NCI-H2029 (cell line): ENCODE measurements around the gene NAV2.
"Not testable (repeated sequence)": the region's sequence is repeated elsewhere in the genome, so short reads cannot be mapped to it uniquely, and the experiment has no call there.

Source experiments
- DNase-seq: peaks from one replicate; lab custom pipeline; 2025; lab: John Stamatoyannopoulos, UW

Gene NAV2

DNA sequence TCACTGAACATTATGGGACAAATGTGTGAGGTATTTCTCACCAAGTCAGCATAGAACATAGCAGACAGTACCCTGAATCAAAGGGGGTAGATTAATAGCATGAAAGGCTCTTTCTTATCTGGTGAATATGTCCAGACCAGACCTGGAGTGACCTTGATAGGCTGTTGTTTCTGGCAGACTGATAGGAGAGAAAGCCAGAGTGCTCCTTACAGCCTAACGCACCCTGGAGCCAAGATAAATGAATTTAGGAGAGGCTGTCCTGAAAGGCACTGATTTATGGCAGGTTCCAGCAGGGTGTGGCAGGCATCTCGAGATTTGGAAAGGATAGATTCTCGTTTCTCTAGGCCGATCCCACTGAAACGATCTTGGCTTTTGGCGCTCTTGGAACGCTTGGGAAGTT is 243.0 kb downstream of the NAV2 start:
- DNase-seq, result no peak

DNA sequence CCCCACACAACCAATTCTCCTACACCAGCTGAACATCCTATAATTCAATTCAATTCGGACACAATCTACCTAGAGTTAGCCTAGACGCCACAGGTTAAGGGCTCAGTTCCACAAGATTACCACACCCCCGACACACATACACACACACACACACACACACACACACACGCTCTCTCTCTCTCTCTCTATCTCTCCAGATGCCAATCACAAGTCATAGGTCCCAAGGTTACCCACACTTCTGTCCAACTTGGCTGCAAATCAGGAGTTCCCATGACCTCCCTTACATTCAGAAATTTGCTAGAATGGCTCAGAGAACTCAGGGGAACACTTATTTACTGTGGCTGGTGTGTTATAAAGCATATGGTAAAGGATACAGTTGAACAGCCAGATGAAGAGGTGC is 243.6 kb downstream of the NAV2 start:
- DNase-seq, result no peak

DNA sequence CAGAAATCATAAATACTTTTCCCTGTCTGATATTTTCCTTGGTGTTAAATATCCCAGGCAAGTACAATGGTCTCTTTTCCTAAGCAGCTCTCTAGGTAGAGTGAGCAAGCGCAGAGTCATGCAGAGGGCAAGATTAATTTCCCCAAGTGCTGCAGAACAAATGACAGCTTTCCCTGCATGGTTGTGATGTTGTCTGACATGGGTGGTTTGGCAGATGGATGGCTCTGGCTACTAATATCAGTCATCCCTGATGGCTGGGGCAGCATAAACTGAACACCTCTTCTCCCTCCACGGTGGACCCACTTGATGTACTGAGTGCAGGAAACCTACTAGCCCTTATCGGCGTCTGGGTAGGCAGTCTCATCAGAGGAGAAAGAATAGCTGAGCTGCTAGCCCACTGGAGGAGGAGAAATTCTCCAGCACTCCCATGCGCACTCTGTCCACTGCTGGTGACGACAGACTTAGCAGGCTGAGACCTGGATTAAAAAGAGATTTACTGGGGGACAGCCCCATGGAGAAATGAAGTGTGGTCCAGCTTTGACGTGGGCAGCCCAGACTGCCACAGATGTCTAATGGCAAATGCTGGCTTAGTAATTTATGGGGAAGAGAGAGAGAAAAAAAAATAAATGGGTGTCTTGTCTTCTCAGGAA is 244.8 kb downstream of the NAV2 start:
- no peak for DNase-seq

DNA sequence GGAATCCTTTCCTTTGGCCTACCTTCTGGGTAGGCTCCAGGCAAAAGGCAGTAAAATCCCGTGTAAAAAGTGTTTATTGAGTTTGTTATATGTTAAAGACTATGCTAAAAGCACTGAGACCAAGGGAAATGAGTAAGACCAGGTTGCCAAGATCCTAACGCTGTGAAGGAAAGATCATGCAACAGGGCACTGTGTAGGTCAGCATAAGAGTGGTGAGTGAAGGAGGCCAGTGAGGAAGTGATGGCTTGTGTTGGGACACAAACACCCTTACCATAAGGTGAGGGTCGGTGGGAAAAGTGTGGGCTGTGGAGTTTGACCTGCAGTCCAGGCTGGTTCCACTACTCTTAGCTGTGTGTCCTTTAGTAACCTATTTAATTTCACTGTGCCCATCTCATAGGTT is 245.6 kb downstream of the NAV2 start:
- DNase-seq, result no peak

DNA sequence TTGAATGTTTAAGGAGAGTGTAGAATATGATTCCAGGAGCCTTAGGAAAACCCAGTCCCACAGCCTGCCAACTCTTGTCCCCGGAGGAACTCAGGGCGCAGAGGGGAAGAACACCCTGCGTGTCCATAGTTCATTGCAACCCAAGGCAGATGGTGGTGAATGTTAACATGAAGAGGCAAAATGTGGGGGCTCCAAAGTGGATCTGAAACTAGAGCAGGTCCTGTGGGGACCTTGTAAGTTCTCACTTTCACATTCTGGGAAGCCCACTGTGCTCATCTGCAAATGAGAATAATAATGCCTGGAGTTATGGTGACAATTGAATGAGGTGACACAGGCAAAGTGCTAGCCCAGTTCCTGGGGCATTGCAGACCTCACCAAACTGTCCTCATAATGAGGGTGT is 246.6 kb downstream of the NAV2 start:
- no peak for DNase-seq

DNA sequence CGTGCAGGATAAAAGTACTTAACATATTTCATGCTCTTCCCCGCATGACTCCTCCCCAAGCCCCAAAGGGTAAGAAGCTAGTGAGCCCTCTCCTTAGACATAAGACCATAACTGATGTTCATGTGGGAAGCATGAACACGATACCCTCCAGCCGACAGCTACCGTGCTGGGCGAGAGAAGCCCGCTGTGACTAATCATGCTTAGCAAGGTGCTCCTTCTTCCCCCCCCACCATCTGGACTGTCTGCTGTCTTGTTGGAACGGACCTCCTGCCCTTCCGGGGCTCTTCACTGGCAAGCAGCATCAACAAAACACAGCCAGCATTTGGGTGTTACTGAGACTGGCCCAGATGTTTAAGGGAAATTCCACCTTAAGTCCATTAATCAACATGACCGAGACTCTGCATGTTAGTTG is 247.0 kb downstream of the NAV2 start:
- no peak for DNase-seq

DNA sequence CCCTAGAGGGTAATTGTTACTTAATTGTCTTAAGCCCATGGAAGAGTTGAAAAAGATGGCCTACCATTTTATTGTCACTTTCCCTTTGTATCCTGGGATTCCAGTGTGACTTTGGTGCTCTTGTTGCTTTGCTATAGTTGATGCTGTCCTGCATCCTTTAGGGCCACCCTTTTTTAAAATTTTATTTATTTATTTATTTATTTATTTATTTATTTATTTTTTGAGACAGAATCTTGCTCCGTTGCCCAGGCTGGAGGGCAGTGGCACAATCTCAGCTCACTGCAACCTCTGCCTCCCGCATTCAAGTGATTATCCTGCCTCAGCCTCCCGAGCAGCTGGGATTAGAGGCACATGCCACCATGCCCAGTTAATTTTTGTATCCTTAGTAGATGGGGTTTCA is 247.8 kb downstream of the NAV2 start:
- not testable (repeated sequence) for DNase-seq

DNA sequence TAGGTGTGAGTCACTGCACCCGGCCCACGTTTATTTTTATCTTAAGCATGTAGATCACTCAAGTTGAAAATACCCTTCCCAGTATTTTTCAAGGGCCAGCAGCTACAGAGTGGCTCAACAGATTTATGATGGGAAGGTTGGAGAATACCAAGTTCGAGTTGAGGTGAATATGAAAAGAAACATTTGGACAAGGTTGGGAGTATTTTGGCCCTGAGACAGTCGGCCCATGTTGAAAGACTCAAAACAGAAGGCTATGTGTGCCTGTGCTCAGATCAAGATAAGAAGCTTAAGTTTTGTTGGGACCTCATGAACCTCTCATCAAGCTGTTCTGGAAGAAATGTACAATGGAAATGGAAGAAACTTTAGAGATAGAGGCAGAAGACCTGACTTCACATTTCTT is 248.6 kb downstream of the NAV2 start:
- no peak for DNase-seq

DNA sequence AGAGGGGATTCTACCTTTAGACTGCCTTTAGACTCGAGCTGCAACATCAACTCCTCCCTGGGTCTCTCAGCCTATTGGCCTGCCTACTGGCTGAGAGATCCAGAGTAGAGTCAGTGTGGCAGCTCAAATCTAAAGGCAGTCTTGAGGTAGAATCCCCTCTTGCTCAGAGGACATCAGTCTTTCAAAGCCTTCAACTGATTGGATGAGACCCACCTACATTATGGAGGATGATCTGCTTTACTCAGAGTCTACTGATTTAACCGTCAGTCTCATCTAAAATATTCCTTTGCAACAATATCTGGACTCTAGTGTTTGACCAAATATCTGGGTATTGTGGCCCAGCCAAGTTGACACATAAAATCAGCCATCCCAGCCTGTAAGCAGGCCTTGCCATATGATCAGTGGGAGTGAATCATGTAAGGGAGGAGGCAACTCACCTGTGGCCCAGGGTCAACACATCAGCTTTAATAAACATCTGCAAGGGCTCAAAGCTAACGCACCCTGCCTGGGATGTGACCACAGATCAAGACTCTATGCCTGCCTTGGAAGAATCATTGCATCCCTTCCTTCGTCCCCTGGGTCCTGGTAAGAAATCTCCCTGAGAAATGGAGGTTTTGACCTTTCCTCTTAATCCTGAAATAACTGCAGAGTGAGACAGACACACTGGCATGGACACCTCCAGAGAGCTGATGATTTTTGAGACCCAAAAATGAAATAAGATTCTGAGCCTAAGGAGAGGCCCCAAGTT is 249.6 kb downstream of the NAV2 start:
- no peak for DNase-seq

DNA sequence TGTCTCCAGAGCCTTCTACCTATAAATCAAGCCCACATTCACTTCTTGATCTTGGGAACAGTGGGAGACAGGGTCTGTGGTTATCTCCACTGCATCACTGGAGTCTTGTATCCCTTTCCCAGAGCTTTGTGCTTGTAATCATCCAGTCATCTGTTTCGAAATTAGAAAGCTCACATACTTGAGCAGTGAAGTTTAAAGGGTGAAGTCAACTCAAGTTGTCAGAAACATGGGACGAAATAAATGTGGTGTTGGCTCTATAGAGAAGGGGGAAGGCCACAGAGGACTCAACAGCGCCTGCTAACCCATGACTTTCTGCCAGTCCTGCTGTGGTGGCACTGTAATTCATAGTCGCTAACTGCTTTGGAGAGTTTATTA is 250.2 kb downstream of the NAV2 start:
- no peak for DNase-seq

DNA sequence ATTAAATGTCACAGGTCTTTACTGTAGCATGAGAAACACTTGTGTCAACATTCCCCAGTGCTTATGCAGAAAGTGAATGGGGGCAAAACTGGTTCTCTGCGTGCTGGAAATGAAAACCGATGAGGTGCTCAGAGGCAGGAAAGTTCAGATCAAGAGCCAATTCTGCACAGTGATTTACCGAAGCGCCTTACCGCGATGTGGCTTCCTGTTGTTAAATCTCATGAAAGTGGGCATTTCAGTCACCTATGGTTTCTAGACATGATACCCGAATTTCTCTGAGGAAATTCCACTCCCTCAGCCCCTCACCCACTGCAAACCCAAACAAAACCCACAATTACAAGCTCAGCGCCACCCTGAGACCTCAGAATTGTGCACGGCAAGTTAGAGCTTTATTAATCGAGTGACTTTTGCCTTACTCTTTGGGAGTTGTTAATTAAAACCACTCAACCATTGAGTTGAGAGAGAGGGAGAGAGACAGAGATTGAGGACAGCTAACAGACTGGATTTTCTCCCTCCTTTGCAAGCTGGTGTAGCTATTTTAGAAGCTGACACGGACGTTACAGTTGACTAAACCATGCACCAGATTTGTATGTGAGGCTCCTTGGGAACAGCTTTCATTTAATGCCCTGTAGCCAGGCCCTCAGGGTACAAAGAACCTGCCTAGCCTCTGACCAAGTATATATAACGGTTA is 251.2 kb downstream of the NAV2 start:
- DNase-seq, result no peak

DNA sequence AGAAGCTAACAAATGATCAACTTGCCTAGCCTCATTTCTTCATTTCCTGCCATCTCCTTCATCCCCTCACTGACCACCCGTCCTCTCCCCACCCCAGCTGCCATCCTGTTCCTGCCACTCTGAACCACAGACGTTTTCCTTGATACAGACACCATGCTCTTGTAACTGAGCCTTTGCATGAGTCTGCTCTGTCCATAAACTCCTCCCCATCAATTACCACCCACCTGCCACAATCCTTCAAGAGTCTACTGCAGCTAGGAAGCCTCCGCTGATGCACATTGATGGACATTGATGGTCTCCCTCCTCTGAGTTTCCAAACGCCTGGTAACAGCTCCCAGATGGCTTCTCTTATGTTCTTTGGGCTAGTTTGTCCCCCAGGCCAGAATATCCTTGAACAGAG is 253.8 kb downstream of the NAV2 start:
- DNase-seq, result no peak

DNA sequence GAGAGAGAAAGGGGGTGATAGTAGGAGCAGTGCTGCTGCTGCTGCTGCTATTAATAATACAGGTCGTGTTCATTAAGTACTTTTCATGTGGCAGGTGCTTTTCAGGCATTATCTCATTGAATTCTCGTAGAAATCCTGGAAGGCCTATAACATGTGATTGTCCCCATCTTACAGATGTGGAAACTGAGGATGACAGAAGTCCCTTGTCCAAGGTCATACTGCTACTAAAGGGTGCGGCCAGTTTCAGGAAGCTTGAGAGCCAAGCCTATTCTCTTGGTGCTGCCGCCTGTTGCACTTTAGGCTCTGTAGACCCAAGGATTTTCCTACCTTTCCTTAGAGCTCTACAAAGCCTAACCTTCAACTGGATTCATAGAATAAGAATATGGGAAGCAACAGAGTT is 254.3 kb downstream of the NAV2 start:
- no peak for DNase-seq

DNA sequence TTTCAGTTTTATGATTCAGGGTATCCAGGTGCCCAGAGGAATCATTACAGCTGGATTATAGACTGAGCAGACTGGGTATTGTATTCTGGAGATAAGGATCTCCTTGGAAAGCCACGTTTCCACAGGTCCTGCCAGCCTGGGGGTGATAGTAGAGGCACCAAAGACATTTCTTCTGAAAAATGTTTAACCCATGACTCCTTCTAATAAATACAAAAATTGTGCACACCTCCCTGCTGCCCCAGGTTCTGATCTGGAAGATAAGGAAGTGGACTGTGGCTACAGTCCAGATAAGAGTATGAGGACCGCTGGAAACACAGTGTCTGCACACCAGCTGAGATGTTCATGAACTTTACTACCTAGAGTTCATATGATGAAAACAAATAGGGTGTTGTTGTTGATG is 255.2 kb downstream of the NAV2 start:
- DNase-seq, result no peak

DNA sequence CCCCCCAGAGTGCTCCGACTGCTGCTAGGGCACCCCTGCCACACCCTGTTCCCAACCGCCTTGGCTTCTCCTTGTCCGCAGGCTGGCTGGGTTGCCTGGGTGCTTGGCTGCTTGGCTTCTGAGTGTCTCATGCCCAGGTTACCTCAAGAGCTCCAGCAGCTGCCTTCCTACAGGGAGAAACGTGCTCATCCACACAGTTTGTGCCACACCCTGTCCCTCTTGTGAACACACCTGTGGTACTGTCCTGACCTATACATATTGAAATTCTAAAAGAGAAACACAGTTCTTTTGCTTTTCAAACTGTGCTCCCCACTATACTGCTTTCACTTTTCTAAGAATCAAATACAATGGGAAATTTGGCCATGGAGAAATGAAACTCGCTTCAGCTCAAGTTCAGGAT is 256.2 kb downstream of the NAV2 start:
- DNase-seq, result no peak

DNA sequence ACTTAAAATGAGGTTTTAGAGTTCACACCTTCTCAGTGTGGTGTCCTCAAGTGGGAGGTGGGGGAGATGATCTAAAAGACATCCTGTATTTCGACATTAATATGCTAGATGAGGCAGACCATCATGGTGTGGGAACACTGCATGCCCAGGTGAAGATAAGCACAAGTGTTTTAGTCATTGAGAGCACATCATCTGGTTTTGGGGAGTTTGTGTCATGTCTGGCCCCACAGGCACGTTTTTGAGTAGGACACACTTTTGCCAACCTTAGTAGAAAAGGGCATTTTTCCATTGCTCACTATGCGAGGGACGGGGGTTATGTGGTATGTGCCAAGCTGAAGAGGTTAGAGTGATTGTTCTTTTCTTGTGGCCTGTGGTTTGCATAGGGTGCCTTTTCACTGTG is 258.3 kb downstream of the NAV2 start:
- no peak for DNase-seq

DNA sequence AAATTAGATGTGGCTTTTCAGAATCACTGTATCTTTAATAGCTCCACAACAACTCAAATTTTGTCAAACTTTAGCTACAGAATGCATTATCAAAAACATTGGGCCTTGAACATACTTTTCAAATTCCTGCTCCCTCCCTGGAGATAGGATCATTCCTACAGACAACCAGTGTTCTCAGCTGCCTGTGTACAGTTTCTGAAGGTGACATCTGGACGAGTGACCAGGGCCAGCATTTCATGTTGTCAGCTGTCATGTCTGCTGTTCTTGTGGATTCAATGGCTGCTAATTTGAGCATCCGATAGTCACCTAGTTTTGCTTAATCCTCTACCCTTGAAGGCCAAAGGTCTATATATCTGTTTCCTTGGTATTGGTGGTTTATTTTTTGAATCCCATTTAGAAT is 259.5 kb downstream of the NAV2 start:
- no peak for DNase-seq

DNA sequence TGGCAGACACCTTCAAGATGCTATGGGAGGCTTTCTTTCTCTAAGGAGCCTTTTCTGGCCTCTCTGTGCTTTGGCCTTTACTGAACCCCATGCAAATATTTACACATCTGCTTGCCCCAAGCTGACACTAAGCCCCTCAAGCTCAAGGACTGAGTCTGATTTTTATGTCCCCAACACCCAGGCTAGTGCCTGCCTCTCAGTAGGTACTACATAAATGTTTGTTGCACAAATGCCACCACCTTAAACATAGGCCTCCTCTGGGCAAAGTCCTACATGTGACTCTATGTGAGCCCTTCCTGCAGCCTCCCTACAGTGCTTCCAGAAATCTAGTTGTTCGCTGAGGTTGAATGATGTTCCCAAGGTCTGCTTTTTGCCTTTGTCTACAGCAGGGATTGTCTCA is 260.0 kb downstream of the NAV2 start:
- DNase-seq, result no peak

DNA sequence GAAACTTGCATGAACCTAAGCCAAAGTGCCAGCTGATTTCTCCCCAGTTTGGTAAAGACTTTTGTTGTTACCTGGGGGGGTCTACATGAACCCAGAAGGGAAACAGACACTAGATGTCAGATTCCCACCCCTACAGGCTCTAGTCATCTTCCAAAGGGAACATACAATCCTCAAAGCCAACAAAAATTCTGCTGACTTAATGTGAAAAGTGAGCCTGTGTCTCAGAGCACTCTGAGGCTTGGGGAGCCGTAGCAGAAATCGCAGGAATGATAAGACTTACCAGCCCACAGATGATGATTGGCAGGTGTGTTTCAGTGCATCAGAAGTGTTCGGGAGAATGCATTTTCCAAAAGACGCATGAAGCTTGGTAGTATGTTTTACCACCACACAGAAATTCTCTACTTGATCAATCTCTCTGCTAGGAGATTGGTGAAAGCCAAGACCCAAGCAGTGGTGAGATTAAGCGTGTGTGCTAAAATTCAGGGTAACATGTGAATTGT is 260.5 kb downstream of the NAV2 start:
- DNase-seq, result no peak

DNA sequence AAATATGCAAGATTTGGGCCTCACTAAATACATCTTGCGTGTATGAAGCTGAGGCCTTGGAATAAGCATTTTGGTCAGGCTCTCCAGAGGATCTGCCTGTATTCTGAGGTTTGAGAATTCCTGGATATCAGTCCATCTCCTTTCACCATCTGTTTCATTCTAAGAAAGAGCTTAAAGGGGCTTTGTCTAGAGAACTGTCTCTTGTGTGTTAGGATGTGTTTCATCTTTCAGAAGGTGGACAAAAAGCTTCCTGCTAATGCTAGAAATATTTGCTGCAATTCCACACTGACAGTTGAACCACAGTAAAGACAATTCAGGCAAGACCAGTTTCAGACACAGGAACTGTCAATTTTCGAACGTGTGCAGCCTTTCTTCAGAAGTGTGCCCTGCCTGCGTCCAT is 262.2 kb downstream of the NAV2 start:
- DNase-seq, result no peak

DNA sequence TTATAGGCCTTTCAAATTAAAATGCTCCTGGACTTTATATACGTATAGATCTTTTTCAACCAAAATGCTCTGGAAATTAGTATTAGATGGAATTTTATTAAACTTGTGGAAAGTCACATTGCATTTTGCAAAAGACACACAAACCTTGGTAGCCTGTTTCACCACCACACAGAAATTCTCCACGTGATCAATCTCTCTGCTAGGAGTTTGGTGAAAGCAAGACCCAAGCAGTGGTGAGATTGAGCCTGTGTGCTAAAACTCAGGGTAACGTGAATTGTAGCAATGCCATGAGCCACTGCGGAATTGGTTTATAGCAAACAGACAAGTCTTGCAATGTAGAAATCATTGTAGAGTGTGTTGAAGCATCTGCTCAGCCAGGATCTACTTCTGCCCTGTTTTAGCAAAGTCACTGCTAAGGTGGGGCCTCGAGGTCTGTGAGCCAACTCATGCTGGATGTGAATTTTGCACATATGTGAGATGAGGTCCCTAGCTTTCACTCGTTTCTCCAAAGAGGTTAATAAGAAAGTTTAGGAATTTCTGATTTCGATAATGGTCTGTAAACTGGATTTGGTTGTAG is 262.9 kb downstream of the NAV2 start:
- DNase-seq, result no peak

DNA sequence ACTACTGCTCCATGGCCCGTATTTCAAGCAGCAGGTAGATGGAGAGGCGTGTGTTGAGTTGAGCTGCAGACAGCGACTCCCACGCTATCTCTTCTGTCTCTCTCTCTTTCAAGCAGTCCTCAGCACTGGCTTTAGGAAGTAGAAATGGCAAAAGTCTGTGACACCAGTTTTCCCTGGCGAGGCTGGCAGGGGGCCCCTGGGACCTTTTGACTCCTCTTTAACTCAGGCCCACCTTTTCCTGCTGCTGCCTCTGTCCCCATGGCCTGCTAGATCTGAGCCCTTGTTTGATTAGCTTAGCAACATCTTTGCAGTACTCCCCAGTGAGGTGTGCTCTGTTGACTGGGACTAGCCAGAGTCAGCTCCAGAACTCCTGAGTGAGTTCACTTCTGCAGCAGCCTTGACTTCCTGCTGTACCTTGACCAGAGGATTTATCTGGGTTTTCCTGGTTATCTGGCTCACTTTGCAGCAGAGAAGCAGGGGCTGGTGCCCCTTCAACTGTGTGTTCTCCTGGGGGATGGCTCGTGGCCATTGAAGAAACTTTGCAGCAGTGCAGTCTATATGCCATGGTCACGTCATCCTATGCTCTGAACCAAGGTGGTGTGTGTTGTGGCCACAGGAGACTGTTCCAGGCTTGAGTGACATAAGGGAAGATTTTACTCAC is 263.8 kb downstream of the NAV2 start:
- no peak for DNase-seq
